Measurements from ENCODE around the gene PLD1.

Gene PLD1

GRCh38 chr3:171838218-171838720, 28.0 kb upstream of the PLD1 start:
- no peak for DNase-seq

- no peak for DNase-seq
Observed at GRCh38 chr3:171837698-171838097, 27.4 kb upstream of the PLD1 start.

GRCh38 chr3:171836855-171837254, 26.6 kb upstream of the PLD1 start:
- no peak for DNase-seq

- no peak for DNase-seq
Observed at GRCh38 chr3:171835613-171836012, 25.3 kb upstream of the PLD1 start.

DNA sequence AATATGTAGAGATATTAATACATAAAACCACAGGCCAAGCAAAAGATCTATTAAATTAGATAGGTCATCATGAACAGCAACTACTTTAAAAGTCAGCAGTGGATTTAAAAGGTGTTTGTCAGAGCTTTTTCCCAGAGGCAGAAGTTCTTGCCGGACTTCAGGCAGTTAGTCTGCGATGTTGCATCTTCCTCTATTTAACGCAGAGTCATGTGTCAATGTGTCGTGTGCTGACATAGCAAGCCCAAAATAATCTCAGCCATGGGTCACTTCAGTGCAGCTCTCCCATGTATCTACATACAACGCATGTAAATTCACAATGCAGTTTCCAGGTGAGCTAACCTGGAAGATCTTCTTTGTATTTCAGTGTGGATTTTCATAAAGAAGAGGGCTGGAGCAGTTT, 24.8 kb upstream of the PLD1 start:
- DNase-seq, result no peak

GRCh38 chr3:171834461-171834801, 24.1 kb upstream of the PLD1 start:
- DNase-seq, result no peak

DNA sequence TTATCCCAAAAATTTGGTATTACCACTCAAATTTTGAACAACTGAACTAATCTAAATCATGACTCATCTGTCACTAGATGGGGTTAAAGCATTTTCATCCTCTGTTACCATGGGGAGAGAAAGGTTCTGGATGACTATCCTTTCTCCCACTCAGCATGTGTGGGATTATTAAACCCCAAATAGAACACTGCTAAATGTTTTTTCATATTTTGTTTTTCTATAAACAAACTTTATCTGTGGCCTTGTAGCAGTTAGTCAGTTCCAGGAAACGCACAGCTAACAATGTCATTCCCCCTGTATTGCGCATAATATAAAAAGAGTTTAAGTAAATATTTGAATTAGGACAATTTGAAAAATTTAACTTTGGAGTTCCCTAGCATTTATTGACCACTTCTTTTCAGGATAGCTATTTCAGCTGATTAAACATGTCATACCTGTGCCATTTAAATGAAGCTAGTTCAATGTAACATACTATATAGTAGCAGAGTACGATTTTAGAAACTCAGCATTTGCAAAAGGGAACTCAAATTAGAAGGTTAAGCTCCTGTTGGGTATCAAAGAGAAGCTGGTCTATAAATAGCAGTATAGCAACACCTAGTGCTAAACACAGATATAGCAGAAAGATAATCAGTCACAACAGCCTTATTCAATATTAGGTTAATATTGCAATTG, 23.6 kb upstream of the PLD1 start:
- DNase-seq, result peak; percentile 31

- no peak for DNase-seq
Observed at GRCh38 chr3:171832989-171833388, 22.7 kb upstream of the PLD1 start.

GRCh38 chr3:171831936-171832335, 21.7 kb upstream of the PLD1 start:
- no peak for DNase-seq

DNA sequence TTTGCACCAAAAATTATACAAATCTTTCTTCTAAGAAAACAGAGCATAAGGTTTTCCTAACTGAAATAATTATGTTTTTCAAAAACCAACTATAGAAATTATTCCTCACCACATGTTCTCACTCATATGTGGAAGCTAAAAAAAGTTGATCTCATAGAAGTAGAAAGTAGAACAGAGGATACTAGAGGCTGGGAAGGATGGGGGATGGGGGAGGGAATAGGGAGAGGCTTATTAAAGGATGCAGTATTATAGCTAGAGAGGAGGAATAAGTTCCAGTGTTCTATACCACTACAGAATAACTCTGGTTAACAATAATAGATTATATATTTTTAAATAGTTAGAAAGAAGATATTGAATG, 20.2 kb upstream of the PLD1 start:
- no peak for DNase-seq

GRCh38 chr3:171829841-171830517, 19.7 kb upstream of the PLD1 start:
- peak; percentile 84 for DNase-seq

DNA sequence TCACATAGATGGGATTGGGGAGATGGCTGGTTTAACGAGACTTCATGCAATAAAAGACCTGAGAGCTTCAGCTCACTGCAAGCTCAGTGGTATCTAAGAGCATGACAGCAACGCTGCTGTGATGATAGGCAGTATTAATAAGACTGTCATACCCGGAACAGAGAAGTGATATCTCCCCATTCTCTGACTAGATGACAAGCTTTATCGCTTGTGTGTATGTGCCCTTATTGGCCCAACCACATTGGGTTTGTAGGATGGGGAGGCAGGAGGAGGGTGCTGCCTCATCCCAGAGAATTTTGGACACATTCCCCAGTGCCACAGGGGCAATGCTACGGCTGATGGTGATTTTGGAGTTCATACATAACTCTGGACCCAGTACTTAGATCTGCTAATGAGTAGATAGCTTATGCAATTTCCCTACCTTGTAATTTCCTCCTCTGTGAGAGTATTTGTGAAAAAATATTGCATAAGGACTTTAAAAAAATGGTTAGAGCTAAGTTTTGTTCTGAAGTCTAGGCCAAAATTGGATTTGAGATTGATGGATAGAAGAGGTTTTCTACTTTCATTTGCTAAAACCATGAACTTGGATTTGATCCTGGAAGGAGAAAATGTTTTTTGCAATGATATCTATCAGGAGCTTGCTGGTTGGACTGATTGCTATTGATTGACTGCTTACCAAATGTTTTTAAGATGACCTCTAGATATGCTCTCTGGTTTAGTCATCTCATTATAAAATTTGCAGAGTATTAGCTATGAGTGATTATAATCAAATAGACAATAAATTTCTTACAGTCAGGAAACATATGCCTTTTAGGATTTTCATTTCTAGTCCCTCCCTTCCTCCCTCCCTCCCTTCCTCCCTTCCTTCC, 18.9 kb upstream of the PLD1 start:
- DNase-seq, result no peak

DNA sequence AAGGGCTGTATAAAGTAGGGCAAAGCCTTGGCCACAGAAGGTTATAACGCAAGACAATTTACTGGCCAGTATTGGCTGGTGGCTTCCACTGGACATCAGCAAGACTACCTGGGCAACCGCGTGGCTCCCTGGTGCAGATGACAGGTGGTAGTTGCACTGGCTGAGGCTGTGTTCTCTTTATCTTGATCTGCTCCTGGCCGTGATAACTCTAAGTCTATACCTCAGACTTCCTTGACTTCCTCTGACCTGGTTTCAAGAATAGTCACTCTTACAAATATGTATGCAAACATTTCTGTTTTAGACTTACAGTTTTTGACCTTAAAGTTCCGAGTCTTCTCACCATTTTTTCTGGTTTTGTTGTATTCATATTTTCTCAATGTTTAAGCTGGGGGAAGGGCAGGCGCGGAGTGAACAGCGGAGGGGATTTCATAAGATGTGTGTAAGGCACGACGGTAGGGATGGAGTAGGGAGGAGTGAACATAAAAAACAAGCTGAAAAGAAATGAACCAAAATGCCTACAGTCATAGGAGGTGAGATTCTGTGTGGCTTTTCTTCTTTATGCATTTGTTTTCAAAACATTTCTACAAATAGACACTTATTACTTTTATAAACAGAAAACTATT, 17.7 kb upstream of the PLD1 start:
- no peak for DNase-seq

GRCh38 chr3:171827385-171827784, 17.1 kb upstream of the PLD1 start:
- no peak for DNase-seq

DNA sequence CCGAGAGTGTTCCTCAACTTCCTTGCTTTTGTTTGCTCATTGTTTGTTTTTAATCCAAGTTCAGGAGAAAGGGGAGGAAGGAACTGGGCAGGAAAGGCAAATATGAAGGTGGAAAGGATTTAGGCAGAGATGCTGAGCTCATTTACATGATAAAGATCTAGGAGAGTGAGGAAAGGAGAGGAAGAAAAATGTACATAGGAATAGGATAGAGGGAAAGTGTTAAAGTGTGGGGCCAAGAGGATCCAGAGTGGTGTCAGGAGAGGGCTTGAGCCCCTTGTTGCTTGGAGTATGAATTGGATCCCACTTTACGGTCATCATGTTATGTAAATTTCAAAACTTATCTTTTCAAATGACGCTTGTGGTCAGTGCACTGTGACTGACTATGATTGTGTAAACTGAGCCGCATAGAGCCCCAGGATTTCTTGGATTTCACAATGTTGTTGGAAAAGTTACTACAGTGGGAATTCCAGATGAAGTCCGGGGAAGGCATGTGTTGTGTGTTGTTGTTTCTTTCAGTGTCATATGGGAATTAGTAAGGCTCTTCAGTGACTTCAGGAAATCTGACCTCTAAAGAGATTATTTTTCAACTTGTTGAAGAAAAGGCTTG, 15.0 kb upstream of the PLD1 start:
- no peak for DNase-seq

- DNase-seq, result no peak
Observed at GRCh38 chr3:171824824-171825221, 14.5 kb upstream of the PLD1 start.

DNA sequence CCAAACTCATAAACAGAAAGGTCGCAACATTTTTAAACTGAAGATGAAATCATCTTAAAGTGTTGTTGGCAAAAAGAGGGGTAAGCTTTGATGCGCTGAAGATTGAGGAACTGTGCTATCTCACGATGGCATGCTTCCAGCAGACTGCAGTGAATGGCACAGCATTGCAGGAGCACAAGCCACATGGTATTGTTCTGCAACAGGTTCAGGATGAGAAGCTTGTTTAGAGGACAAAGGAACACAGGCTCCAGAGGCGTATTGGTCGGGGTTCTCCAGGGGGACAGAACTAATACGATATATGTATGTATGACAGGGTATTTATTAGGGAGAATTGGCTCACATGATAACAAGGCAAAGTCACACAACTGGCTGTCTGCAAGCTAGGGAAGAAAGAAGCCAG, 13.8 kb upstream of the PLD1 start:
- no peak for DNase-seq

- DNase-seq, result no peak
Observed at GRCh38 chr3:171822431-171823106, 12.3 kb upstream of the PLD1 start.

DNA sequence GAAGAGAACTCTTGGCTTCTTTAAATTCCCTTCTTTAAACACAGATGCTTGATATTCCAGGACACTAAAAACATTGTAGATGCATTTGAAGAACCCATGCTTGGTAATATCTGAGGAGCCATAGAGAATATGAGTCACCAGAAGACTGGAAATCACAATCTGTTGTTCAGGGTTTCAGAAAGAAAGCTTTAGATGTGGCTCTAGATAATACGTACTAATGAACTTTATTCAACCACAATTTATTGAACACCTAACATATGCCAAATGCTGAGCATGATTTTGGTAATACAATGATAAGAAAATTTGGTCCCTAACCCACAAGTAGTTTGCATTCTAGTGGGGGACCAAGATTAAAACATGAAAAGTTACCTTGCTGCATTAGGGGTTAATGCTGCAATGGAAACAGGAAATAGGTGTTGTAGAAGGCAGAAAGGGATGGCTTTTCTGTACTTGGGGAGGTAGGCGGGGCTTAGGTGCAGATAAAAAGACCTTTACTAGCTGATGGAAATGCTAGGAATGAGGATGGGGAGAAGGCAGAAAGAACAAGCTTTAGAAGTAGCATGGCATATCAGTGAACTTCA, 11.6 kb upstream of the PLD1 start:
- no peak for DNase-seq

DNA sequence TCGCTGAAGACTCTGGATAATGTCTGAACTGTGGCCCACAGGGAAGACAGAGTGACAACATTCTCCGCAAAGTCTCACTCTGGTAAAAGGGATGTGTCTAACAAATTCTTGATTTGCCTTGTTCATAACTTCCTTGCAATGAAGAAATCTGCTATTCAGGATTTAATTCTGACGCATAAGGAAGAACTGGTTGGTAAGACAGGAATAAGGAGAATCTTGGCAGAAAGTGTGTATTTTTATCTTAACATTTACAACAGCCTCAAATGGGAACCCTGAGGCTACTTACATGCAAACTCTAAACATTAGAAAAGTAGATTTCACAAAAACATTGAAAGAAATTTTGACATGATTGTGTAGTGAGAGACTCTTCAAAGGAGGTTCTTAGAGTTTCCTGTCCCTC, 10.8 kb upstream of the PLD1 start:
- no peak for DNase-seq

GRCh38 chr3:171817074-171817800, 7.0 kb upstream of the PLD1 start:
- no peak for DNase-seq
